DND-41 (cell line): ENCODE data around the gene CENPS.

Experiments used
- ATAC-seq: fragments of 200-7000 bp; cut with Tn5 transposase; 3 replicates; pipeline ENCODE4 v1.9.1; 2021; ENCODE audit warnings: low read depth; ENCODE audit not compliant: insufficient read depth
- DNase-seq: peaks from one replicate; pipeline ENCODE4 v3.0.0-alpha.2; 2020
- H2AFZ ChIP-seq: 2 replicates; pipeline ENCODE4 v1.6.0; 2012; ENCODE audit warnings: low read depth, low read length
- H3K27ac ChIP-seq: 2 replicates; pipeline ENCODE4 v1.5.1; 2012; ENCODE audit warnings: low read length, inconsistent platforms
- H3K27me3 ChIP-seq: fragments of 200-600 bp; sonication (generic); 2 replicates; pipeline ENCODE4 v1.6.0; 2012; ENCODE audit warnings: low read length, mild to moderate bottlenecking, inconsistent platforms; ENCODE audit not compliant: insufficient read depth, poor library complexity
- H3K36me3 ChIP-seq: 2 replicates; pipeline ENCODE4 v1.5.1; 2012; ENCODE audit warnings: low read length, inconsistent platforms; ENCODE audit not compliant: insufficient read depth
- H3K4me1 ChIP-seq: 2 replicates; pipeline ENCODE4 v1.5.1; 2012; ENCODE audit warnings: mild to moderate bottlenecking, low read length; ENCODE audit not compliant: insufficient read depth
- H3K4me2 ChIP-seq: 2 replicates; pipeline ENCODE4 v1.6.0; 2012; ENCODE audit warnings: mild to moderate bottlenecking, moderate library complexity, low read length, inconsistent platforms; ENCODE audit not compliant: insufficient read depth
- H3K4me3 ChIP-seq, 2 experiments: fragments of 200-600 bp in 1 of 2; shearing (Covaris generic) in 1 of 2; 2 replicates each; pipeline ENCODE4 v1.5.1; 2012 to 2016; ENCODE audit warnings: inconsistent platforms in 2 of 2, low read length in 2 of 2, mild to moderate bottlenecking in 2 of 2, low read depth in 1 of 2, moderate library complexity in 1 of 2
- H3K79me2 ChIP-seq: 2 replicates; pipeline ENCODE4 v1.6.0; 2012; ENCODE audit warnings: low read length, inconsistent platforms; ENCODE audit not compliant: insufficient read depth
- H3K9ac ChIP-seq: 2 replicates; pipeline ENCODE4 v1.6.0; 2012; ENCODE audit warnings: low read depth, mild to moderate bottlenecking, inconsistent platforms, low read length, moderate library complexity
- H3K9me3 ChIP-seq: 2 replicates; pipeline ENCODE4 v1.5.1; 2012; ENCODE audit warnings: low read length, moderate library complexity, mild to moderate bottlenecking, inconsistent platforms; ENCODE audit not compliant: insufficient read depth, severe bottlenecking
- H4K20me1 ChIP-seq: 2 replicates; pipeline ENCODE4 v1.6.0; 2012; ENCODE audit warnings: low read length; ENCODE audit not compliant: insufficient read depth
- CTCF ChIP-seq: IDR thresholded peaks from 2 replicates; pipeline ENCODE4 v1.5.1; 2012; ENCODE audit warnings: borderline replicate concordance, low read length, moderate library complexity, mild to moderate bottlenecking; ENCODE audit not compliant: poor library complexity, severe bottlenecking; ENCODE audit errors: extremely low read depth
- EZH2 ChIP-seq: IDR thresholded peaks from 3 replicates; pipeline ENCODE4 v1.6.1; 2012; ENCODE audit warnings: borderline replicate concordance, low read depth, mild to moderate bottlenecking, moderate library complexity, low read length, inconsistent platforms; ENCODE audit not compliant: severe bottlenecking

CENPS gene

GRCh38 chr1:10388387-10388715 lies 41.9 kb upstream of the CENPS start:
- Histone ChIP-seq H4K20me1 (no peaks in the 10 kb centered on the region), H3K4me2 (peak overlapping the region; percentile 66; the same call in 1 of the 2 replicates), H3K4me3 (peak overlapping the region in 1 of 2 experiments; percentile 48; a peak in 1 of 4 replicates), H3K36me3 (no peaks in the 10 kb centered on the region), H3K9ac (peak overlapping the region; percentile 43; the same call in 1 of the 2 replicates), H3K9me3 (no peaks in the 10 kb centered on the region), H3K27ac (peak overlapping the region; percentile 72), H3K79me2 (no peaks in the 10 kb centered on the region), H3K4me1 (peaks cover 23% of the 10 kb centered on the region), H2AFZ (peak overlapping the region; percentile 67), H3K27me3 (no peaks in the 10 kb centered on the region)
- no peak for TF ChIP-seq EZH2
- no peak for TF ChIP-seq CTCF
- DNase-seq, result no peak
- peak; percentile 53; the same call in 2 of the 3 replicates for ATAC-seq

GRCh38 chr1:10389271-10389973 lies 40.8 kb upstream of the CENPS start:
- no peak overlapping the region for H3K4me3 ChIP-seq
- TF ChIP-seq EZH2 (no peak), CTCF (no peak)
- no peaks in the 10 kb centered on the region for H3K27me3 ChIP-seq
- DNase-seq (no peak), ATAC-seq (no peak)
- no peaks in the 10 kb centered on the region for H3K79me2 ChIP-seq
- no peaks in the 10 kb centered on the region for H4K20me1 ChIP-seq
- H3K9ac ChIP-seq, result no peak overlapping the region
- H3K9me3 ChIP-seq, result no peaks in the 10 kb centered on the region
- no peak overlapping the region for H3K4me2 ChIP-seq
- H3K4me1 ChIP-seq, result peaks cover 23% of the 10 kb centered on the region
- H2AFZ ChIP-seq, result no peak overlapping the region
- H3K36me3 ChIP-seq, result no peaks in the 10 kb centered on the region
- H3K27ac ChIP-seq, result no peak overlapping the region

GRCh38 chr1:10396870-10397269 lies 33.4 kb upstream of the CENPS start:
- Histone ChIP-seq H3K36me3 (peaks cover 17% of the 10 kb centered on the region), H4K20me1 (peaks cover 20% of the 10 kb centered on the region), H3K4me1 (peaks cover 39% of the 10 kb centered on the region), H3K4me3 (no peak overlapping the region), H3K27ac (no peak overlapping the region), H3K9me3 (no peaks in the 10 kb centered on the region), H3K27me3 (no peaks in the 10 kb centered on the region), H2AFZ (no peak overlapping the region), H3K4me2 (no peak overlapping the region), H3K9ac (no peak overlapping the region), H3K79me2 (peaks cover 27% of the 10 kb centered on the region)
- no peak for TF ChIP-seq CTCF
- TF ChIP-seq EZH2, result no peak
- no peak for ATAC-seq
- no peak for DNase-seq
